ENCODE measurements around the gene SCP2.

GRCh38 chr1:52915211-52915854 is 11.7 kb upstream of the SCP2 start:
- TF ChIP-seq CTCF (conservative IDR thresholded peaks at IDR 0.05; ENCODE audit: low read depth, low read length) (no peak), EZH2phosphoT487 (IDR thresholded peaks at IDR 0.05; ENCODE audit: borderline replicate concordance, low read length) (no peak), EZH2 (IDR thresholded peaks at IDR 0.05; ENCODE audit: low read length, unreplicated experiment) (no peak)

Measured in PC-3 (cell line).